HG03108 (cell line): ENCODE measurements around the gene MAGEA4.

ENCODE experiments used
- ATAC-seq: cut with Tn5 transposase; IDR thresholded peaks from one replicate; pipeline ENCODE4 v1.9.1; 2021; ENCODE audit warnings: moderate library complexity; ENCODE audit not compliant: unreplicated experiment

MAGEA4 gene

DNA sequence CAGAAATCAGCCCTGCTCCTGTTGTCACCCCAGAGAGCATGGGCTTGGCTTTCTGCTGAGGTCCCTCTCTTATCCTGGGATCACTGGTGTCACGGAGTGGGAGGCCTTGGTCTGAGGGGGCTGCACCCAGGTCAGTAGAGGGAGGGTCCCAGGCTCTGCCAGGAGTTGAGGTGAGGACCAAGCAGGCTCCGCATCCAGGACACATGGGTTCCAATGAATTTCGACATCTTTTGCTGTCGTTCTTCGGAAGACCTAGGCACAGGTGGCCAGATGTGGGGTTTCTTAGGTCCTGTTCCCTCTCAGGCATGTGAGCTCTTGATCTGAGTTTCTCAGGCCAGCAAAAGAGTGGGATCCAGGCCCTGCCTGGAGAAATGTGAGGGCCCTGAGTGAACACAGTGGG is 10.0 kb downstream of the MAGEA4 start:
- no peak for ATAC-seq

DNA sequence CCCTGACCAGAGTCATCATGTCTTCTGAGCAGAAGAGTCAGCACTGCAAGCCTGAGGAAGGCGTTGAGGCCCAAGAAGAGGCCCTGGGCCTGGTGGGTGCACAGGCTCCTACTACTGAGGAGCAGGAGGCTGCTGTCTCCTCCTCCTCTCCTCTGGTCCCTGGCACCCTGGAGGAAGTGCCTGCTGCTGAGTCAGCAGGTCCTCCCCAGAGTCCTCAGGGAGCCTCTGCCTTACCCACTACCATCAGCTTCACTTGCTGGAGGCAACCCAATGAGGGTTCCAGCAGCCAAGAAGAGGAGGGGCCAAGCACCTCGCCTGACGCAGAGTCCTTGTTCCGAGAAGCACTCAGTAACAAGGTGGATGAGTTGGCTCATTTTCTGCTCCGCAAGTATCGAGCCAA is 11.0 kb downstream of the MAGEA4 start:
- ATAC-seq, result no peak

DNA sequence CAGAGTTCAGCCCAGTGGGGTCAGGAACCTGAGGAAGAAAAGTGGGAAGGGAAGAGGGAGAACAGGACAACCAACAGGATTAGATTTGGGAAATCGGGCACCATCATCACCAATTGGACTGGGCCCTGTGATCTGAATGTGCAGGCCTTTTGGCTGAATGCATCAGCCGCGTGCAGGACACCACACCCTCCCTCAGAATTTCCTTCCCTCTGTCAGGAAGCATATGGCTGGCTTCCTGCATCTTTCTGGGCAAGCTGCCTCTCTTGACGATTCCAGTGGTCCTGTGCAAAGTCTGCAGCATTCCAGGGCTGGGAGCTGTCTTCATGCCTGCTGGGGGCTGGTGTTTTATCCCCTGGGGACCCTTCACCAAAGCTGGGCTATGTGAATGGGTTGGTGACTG is 16.4 kb downstream of the MAGEA4 start:
- ATAC-seq, result no peak

DNA sequence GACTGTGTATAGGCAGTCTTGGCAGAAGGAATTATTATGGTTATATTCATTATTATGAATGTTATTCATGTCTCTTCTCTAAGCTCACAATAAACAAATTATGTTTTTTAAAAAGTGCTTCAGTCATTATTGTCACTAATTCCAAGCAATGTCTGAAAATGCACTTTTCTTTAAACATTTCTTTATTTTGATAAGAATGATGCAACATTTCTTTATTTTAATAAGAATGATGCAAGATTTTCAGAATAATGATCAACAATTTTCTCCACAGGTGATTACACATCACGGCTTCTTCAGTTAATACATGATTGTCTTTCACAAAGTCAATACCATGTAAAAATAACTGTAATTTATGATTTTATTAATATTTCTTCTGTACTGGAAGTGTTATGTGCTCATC is 22.7 kb downstream of the MAGEA4 start:
- ATAC-seq, result no peak

DNA sequence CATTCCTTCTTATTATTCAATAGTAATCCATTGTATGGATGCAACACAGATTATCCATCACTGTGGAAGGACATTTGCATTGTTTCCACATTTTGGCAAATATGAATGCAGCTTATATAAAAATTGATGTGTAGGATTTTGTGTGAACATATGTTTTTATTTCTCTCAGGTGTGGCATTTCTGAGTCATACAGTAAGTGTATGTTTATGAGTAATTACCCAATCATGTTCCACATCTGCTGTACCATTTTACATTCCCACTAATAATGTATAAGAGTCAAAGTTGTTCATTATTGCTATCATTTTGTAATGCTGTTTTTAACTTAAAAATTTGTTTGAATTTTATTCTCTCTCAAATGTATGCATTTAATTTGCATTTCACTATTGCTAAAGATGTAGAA is 25.5 kb downstream of the MAGEA4 start:
- no peak for ATAC-seq

DNA sequence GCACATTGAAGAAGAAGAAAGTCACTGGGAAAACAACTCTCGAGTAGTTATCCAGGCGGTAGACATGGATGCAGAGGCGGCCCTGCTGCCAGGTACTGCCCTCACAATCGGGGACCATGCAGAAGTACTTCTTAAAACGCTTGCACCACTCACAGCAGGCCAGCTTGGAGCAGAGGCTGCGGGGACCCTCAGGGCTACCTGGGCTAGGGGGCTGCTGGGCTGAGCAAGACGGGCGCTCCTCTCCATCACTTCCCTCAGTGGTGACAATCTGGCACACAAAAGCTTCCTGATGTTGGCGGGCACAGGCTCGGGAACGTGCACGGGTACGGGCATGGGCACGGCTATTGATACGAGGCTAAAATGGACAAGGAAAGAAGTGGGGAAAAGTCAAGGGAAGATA is 42.0 kb downstream of the MAGEA4 start:
- no peak for ATAC-seq

DNA sequence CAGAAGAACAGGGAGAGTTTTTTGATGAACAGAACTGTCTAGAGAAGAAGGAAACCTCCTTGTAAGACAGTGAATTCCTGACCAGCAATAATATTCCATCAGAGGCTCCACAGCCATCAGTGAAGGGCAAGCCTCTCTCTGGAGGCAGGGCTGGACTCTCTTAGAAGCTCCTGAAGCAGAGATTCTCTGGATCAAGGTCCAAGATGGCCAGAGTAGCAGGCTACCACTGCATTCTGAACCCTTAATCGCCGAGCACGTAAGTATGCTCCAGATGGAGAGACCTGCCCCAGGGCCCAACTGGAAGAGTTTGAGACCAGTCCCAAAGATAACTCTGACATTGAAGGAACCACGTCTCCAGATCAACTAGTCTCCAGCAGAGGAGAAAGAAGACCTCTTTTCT is 45.4 kb downstream of the MAGEA4 start:
- no peak for ATAC-seq

DNA sequence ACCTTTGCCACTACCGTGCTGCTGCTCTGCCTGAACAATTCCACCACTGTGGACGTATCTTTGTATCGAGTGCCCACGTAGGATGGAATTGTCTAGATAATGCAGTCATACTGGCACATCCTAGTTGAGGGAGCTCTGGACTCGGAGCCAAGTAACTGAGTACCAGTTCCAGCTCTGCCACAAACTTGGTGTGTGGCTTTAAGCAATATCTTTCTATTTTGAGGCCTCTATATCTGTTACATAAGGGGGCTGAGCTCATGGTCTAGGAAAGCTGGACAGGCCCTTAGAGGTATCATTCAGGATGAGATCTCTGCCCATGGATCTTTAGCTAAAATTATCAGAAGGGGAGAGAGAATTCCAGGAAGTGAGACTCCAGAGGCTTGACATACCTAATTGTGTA is 49.3 kb downstream of the MAGEA4 start:
- no peak for ATAC-seq

DNA sequence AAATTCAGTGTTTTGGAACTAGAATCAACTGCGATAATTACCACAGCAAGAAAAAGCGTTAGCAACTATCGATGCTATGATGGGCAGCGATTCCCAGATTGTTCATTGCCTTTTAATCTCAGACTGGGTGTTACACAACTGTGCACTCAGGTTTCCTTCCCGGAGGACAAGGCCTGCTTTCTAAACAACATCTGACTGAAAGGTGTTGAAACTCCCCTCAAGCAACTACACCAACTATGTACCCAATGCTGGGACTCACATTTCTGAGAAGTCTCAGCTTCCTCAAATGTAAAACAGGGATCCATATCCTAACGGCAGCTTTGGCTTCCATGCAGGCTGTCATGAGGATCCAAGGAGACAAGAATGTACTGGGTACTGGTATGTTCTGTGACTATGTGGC is 53.5 kb downstream of the MAGEA4 start:
- ATAC-seq, result no peak

DNA sequence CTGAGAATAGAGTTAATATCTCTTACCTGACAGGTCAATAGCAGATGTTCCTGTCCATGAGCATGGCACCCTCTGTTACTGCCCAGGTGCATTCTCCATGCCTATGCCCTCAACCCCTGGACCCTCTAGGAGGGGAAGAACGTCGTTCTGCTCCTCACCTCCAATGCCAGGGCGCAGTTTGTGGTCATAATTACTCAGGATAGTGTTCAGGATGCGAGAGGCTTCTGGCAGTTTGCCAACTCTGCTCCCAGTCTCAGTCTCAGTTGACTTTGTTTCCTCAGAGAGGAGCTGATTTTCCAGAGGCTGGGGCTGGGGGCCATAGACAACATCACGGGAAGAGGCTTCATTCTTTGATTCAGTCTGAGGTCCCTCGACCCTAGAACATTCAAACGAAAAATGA is 57.3 kb downstream of the MAGEA4 start:
- ATAC-seq, result no peak

DNA sequence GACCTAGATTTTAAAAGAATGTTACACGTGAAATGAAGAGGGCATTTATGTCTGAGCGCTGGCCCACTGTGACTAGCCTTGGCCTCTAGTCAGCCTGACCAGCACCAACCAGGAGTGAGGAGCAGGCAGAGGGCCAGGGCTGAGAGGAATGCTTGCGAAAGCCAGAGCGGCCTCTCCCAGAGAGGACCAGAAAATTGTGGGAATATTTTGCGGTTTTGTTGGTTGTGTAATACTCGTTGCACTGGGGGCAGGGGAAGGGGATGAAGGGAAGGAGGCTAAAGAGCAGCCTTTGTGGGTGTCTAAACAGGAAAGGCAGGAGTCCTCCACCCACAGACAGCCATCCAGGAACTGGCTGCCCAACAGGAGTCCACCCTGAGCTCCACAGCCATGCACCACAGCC is 58.0 kb downstream of the MAGEA4 start:
- ATAC-seq, result no peak

DNA sequence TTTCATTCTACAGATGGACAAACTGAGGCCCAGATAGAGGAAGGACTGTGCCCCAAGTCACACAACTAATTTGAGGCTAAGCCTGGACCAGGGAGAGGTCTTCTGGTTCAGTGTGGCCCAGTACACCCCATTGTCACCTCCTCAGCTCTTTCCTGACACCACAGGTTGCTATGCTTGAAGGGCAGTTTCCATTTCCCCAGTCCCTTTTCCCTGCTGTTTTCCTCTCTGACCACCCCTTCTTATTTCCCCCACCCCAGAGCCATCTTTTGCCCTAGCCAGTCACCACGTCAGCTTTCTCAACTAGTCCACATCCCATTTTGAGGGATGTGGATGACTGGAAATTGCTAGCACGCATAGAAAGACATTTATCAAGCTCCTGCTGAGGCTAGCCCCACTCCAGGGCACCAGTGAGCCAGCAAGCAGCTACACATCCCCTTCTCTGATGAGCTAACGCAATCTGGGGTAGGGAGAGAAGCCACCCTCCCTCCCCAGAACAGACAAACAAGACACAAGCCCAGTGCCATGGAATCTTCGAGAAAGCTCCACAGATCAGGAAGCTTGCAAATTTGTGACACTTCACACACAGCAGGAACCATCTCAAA is 60.5 kb downstream of the MAGEA4 start:
- ATAC-seq, result no peak

DNA sequence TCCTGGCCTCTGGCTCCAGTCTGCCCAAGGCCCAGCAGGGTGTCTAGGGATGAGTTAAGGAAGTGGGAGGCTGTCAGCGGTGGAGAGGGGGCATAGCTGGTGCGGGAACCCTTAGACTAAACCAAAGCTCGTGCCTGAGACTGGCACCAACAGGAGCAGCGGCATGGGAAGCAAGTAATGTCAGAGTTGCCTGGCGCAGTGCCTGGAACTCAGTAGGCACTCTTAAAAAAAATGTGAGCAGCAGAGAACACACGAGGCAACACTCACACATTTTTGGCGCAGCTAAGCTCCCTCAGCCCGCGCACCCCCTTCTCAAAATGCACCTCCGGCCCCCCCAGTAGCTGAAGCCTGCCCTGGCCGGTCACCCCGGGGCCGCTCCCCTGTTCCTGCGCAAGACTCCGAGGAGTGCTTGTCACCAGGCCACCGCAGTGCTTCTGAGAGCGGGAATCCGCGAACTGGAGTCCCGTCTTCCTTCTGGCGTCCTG is 61.2 kb downstream of the MAGEA4 start:
- no peak for ATAC-seq
